HepG2 (cell line): ENCODE results near the gene SURF6. TPM values are rescaled to one million over a fixed set of nuclear protein-coding genes. Genes with fewer than 3 reads are reported as not detected.

Experiments
- AFF4 ChIP-seq: sonication (generic); formaldehyde crosslinking; IDR thresholded peaks from 2 replicates; pipeline ENCODE4 v1.4.0; 2020; ENCODE audit warnings: missing genetic modification reagents
- ARNT ChIP-seq: fragments of 450-650 bp; IDR thresholded peaks from 2 replicates; pipeline ENCODE4 v1.6.1; 2017
- CREBL2 ChIP-seq: sonication (generic); formaldehyde crosslinking; IDR thresholded peaks from 2 replicates; pipeline ENCODE4 v1.8.1; 2023; ENCODE audit warnings: missing genetic modification reagents, mild to moderate bottlenecking, borderline replicate concordance
- DNMT3B ChIP-seq: conservative IDR thresholded peaks from 2 replicates; pipeline ENCODE4 v1.6.1; 2016; ENCODE audit warnings: missing biosample characterization, control low read depth
- FOXM1 ChIP-seq: sonication (generic); formaldehyde crosslinking; IDR thresholded peaks from 2 replicates; pipeline ENCODE4 v1.5.0; 2020; ENCODE audit warnings: missing genetic modification reagents
- GLI4 ChIP-seq: sonication (generic); formaldehyde crosslinking; IDR thresholded peaks from 2 replicates; pipeline ENCODE4 v1.5.1; 2020; ENCODE audit warnings: missing genetic modification reagents, mild to moderate bottlenecking, moderate library complexity, borderline replicate concordance
- IRF1 ChIP-seq: sonication (generic); formaldehyde crosslinking; IDR thresholded peaks from 2 replicates; pipeline ENCODE4 v1.4.0; 2020; ENCODE audit warnings: low read depth, mild to moderate bottlenecking, missing genetic modification reagents
- KMT2A ChIP-seq: sonication (generic); formaldehyde crosslinking; IDR thresholded peaks from 2 replicates; pipeline ENCODE4 v1.4.0; 2020; ENCODE audit warnings: missing genetic modification reagents
- MAX ChIP-seq: IDR thresholded peaks from 2 replicates; pipeline ENCODE4 v1.6.1; 2012; ENCODE audit warnings: inconsistent platforms
- MTERF4 ChIP-seq: sonication (generic); formaldehyde crosslinking; IDR thresholded peaks from 2 replicates; pipeline ENCODE4 v1.8.0; 2023; ENCODE audit warnings: mild to moderate bottlenecking, missing genetic modification reagents
- NFKB2 ChIP-seq: sonication (generic); formaldehyde crosslinking; IDR thresholded peaks from 2 replicates; pipeline ENCODE4 v1.4.0; 2020; ENCODE audit warnings: missing genetic modification reagents, borderline replicate concordance
- PCBP2 ChIP-seq: fragments of 200-400 bp; formaldehyde crosslinking; optimal IDR thresholded peaks from 2 replicates; pipeline ENCODE3; 2018; ENCODE audit warnings: low read length, low read depth; ENCODE audit not compliant: poor library complexity, severe bottlenecking
- RBM39 ChIP-seq: fragments of 200-400 bp; formaldehyde crosslinking; IDR thresholded peaks from one replicate; pipeline ENCODE4 v1.6.1; 2018; ENCODE audit warnings: antibody characterized with exemption, mild to moderate bottlenecking, low read depth, low read length; ENCODE audit not compliant: poor library complexity, severe bottlenecking
- SNAI1 ChIP-seq: sonication (generic); formaldehyde crosslinking; IDR thresholded peaks from 2 replicates; pipeline ENCODE4 v1.5.0; 2020; ENCODE audit warnings: mild to moderate bottlenecking, missing genetic modification reagents, borderline replicate concordance
- ZFY ChIP-seq: sonication (generic); formaldehyde crosslinking; IDR thresholded peaks from 2 replicates; pipeline ENCODE4 v1.4.0; 2020; ENCODE audit warnings: missing genetic modification reagents
- ZMAT5 ChIP-seq: sonication (generic); formaldehyde crosslinking; IDR thresholded peaks from 2 replicates; pipeline ENCODE4 v1.5.0; 2020; ENCODE audit warnings: mild to moderate bottlenecking, low read depth, missing genetic modification reagents, borderline replicate concordance
- ZNF264 ChIP-seq: sonication (generic); formaldehyde crosslinking; IDR thresholded peaks from 2 replicates; pipeline ENCODE4 v1.4.0; 2020; ENCODE audit warnings: missing genetic modification reagents
- ZNF30 ChIP-seq: sonication (generic); formaldehyde crosslinking; IDR thresholded peaks from 2 replicates; pipeline ENCODE4 v1.5.0; 2020; ENCODE audit warnings: mild to moderate bottlenecking, missing genetic modification reagents
- ZNF562 ChIP-seq: sonication (generic); formaldehyde crosslinking; IDR thresholded peaks from 2 replicates; pipeline ENCODE4 v1.8.0; 2022; ENCODE audit warnings: missing genetic modification reagents, borderline replicate concordance
- ZNF614 ChIP-seq: IDR thresholded peaks from 2 replicates; pipeline ENCODE4 v1.6.1; 2018; ENCODE audit warnings: missing biosample characterization, missing genetic modification reagents, inconsistent platforms, borderline replicate concordance
- ZNF660 ChIP-seq: sonication (generic); formaldehyde crosslinking; IDR thresholded peaks from 2 replicates; pipeline ENCODE4 v1.5.1; 2020; ENCODE audit warnings: mild to moderate bottlenecking, low read depth, missing genetic modification reagents, borderline replicate concordance
- ZSCAN31 ChIP-seq: sonication (generic); formaldehyde crosslinking; IDR thresholded peaks from 2 replicates; pipeline ENCODE4 v1.5.0; 2020; ENCODE audit warnings: low read depth, mild to moderate bottlenecking, missing genetic modification reagents
- polyA plus RNA-seq, 8 experiments: library from polyadenylated mRNA; depleted of rRNA in 3 of 8; stranded (reverse) in 7 of 8; unstranded in 1 of 8; fragments of >200 nt; fragmentation: Illumina TruSeq in 4 of 8; extraction: Trizol in 4 of 8; gene quantifications; 2 replicates each; pipeline versions ENCODE4 v1.2.1 to v1.2.3, GENCODE V29; 2011 to 2016; ENCODE audit warnings: low read depth in 4 of 8, missing spikeins in 1 of 8, mixed read lengths in 1 of 8; ENCODE audit not compliant: insufficient read depth in 1 of 8
- total RNA-seq, 5 experiments: library from RNA; depleted of rRNA; stranded (reverse); fragments of >200 nt; fragmentation: Illumina TruSeq; extraction: Trizol; gene quantifications; 2 replicates each; pipeline ENCODE4 v1.2.3, GENCODE V29; 2016; ENCODE audit warnings: low read depth in 1 of 5

Gene SURF6
- total and polyA plus RNA-seq, 2 of the 13 experiments (the other 11 are each of a cell fraction or from before 2014, with no cell fraction given) = 5.9 to 14.7 TPM

GRCh38 chr9:133347985-133348717 is 12.2 kb upstream of the SURF6 start, which contains the start of the genes MED22 and RPL7A (continued):
- TF ChIP-seq CREBL2 (CRISPR knock-in tag) = no peak
- TF ChIP-seq ZNF562 (CRISPR knock-in tag) = no peak
- TF ChIP-seq ZNF30 (CRISPR knock-in tag) = no peak
- TF ChIP-seq AFF4 (CRISPR knock-in tag) = no peak
- TF ChIP-seq SNAI1 (CRISPR knock-in tag) = peak; percentile 20; the same call in 1 of the 2 replicates
- peak; percentile 68; the same call in 1 of the 2 replicates for TF ChIP-seq NFKB2 (CRISPR knock-in tag)
- peak; percentile 74; the same call in 1 of the 2 replicates for TF ChIP-seq DNMT3B (CRISPR knock-in tag)
- peak; percentile 45; the same call in 1 of the 2 replicates for TF ChIP-seq ZNF660
- peak; percentile 89 for TF ChIP-seq ZSCAN31 (CRISPR knock-in tag)
- peak; percentile 71; the same call in 1 of the 2 replicates for TF ChIP-seq ZNF614 (CRISPR knock-in tag)
- TF ChIP-seq ARNT = no peak
- TF ChIP-seq ZFY (CRISPR knock-in tag) = peak; percentile 75
- TF ChIP-seq MAX = peak; percentile 86
- no peak for TF ChIP-seq ZNF264
- no peak; the same call in 1 of the 2 replicates for TF ChIP-seq KMT2A
- no peak for TF ChIP-seq ZMAT5 (CRISPR knock-in tag)
- TF ChIP-seq RBM39 = peak; percentile 77
- TF ChIP-seq PCBP2 = no peak
- TF ChIP-seq IRF1 (CRISPR knock-in tag) = 0 out of 2 replicates have a peak, but pooled peaks have one; percentile 30
- TF ChIP-seq GLI4 (CRISPR knock-in tag) = peak; percentile 88; the same call in 1 of the 2 replicates
- no peak for TF ChIP-seq MTERF4 (CRISPR knock-in tag)
- no peak for TF ChIP-seq FOXM1 (CRISPR knock-in tag)
